ENCODE results near the gene DCTN1. TPM values are rescaled to one million over a fixed set of nuclear protein-coding genes. Genes with fewer than 3 reads are reported as not detected.
A peak's percentile ranks its signal among the peaks of the same experiment; 100 is the strongest.

The DCTN1 gene
- polyA plus RNA-seq, 1 of the 3 experiments (the other 2 are of a cell fraction) = 91.1 TPM

DNA sequence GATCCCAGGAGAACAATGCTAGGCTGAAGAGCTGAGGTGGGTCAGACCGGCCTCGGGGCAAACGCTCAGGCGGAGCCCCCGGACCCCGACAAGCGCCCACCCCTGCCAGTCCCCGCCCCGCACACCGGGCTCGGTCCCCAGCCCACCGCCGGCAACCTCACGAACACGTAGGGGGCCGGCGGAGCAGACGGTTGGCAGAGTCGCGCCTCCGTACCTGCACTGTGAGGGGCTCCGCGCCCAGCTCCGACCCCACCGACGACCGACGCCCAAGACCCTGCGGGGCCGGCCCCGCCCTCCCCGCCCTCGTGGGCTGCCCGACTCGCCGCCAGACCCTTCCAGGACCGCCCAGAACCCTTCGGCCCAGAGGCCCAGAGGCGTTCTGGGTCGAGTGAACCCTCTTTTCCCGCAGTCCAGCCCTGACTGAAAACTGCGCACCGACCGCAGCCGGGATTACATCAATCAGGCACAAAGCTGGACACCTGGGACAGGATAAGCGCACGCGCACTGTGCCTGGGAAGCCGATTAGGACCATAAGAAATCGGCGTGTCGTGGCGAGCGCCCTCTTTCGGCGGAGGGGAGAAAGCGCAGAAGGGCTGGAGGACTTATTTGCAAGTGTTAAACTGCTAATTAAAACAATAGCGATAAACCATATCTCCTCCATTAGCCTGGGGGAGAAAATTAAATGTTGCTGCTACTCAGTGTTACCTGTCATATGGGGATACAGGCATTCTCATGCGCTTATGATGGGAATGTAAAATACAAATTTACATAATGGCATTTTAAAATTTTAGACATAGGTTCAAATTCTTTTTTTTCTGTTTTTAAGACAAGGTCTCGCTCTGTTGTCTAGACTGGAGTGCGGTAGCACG is 11.7 kb upstream of the DCTN1 start (continued):
- TF ChIP-seq, protein P1, sequence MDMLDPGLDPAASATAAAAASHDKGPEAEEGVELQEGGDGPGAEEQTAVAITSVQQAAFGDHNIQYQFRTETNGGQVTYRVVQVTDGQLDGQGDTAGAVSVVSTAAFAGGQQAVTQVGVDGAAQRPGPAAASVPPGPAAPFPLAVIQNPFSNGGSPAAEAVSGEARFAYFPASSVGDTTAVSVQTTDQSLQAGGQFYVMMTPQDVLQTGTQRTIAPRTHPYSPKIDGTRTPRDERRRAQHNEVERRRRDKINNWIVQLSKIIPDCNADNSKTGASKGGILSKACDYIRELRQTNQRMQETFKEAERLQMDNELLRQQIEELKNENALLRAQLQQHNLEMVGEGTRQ (IDR thresholded peaks at IDR 0.05; ENCODE audit: borderline replicate concordance, low read depth, low read length) = no peak
- TF ChIP-seq SIN3A (IDR thresholded peaks at IDR 0.05; ENCODE audit: borderline replicate concordance, low read depth, low read length) (peak; percentile 27; the same call in 1 of the 2 replicates), NRF1 (IDR thresholded peaks at IDR 0.05; ENCODE audit: low read depth, low read length) (peak; percentile 72), TEAD4 (IDR thresholded peaks at IDR 0.05; ENCODE audit: borderline replicate concordance, insufficient read depth) (no peak), GABPA (IDR thresholded peaks at IDR 0.05; ENCODE audit: low read depth) (no peak), SMC3 (IDR thresholded peaks at IDR 0.05; ENCODE audit: low read depth, low read length) (peak; percentile 35), GATA2 (CRISPR knock-in tag; IDR thresholded peaks at IDR 0.05) (no peak), FOXM1 (IDR thresholded peaks at IDR 0.05; ENCODE audit: low read depth) (no peak), ZBTB33 (IDR thresholded peaks at IDR 0.05; ENCODE audit: borderline replicate concordance, low read depth) (no peak)

GRCh38 chr2:74391209-74391579 is 11.1 kb upstream of the DCTN1 start:
- no peaks in the 10 kb centered on the region for H3K9me3 ChIP-seq
- WGBS (ENCODE audit: low lambda C conversion rate) = 1% methylated on average over 11 of the region's 11 CpGs
- peaks cover 37% of the 10 kb centered on the region for H4K20me1 ChIP-seq (ENCODE audit: insufficient read depth)
- DNase-seq = no peak
- POLR2A ChIA-PET = interaction anchor here (0.7 to 1.8 kb wide), 13 partner anchors 9 to 243 kb away, joined by 3 to 11 read pairs (median 5); partner anchors contain the start of genes C2orf81, CCDC142, DCTN1 and INO80B
- H3K4me1 ChIP-seq (ENCODE audit: control insufficient read depth in 1 of 2, insufficient read depth in 2 of 2, low read depth in 1 of 2, low read length in 1 of 2) = peaks cover 9 to 20% of the 10 kb centered on the region in 2 experiments; a peak in 3 of 4 replicates
- H3K9ac ChIP-seq = peak overlapping the region; percentile 86
- peak overlapping the region; percentile 86 for H2AFZ ChIP-seq (ENCODE audit: low read depth)
- peaks cover 0 to 3% of the 10 kb centered on the region in 2 experiments for H3K36me3 ChIP-seq (replicated peaks in 1 of 2; ENCODE audit: control insufficient read depth in 1 of 2, insufficient read depth in 2 of 2, low read length in 1 of 2)
- H3K27ac ChIP-seq (ENCODE audit: low read depth in 2 of 2, low read length in 1 of 2) = peak overlapping the region; percentile 64 to 80; a peak in 3 of 4 replicates
- CTCF ChIA-PET = interaction anchor here (0.5 to 5.0 kb wide), 47 partner anchors 9 to 567 kb away, joined by 3 to 52 read pairs (median 5); partner anchors contain the start of genes C2orf81, DCTN1, INO80B and MTHFD2
- no peaks in the 10 kb centered on the region for H3K9me2 ChIP-seq
- peaks cover 54% of the 10 kb centered on the region for H3K79me2 ChIP-seq (ENCODE audit: insufficient read depth)
- H3K27me3 ChIP-seq (ENCODE audit: insufficient read depth) = no peaks in the 10 kb centered on the region
- peak overlapping the region; percentile 91 for H3K4me2 ChIP-seq
- TF ChIP-seq PBX3 (IDR thresholded peaks at IDR 0.05) (0 out of 2 replicates have a peak, but pooled peaks have one; percentile 9), GATA2 (CRISPR knock-in tag; IDR thresholded peaks at IDR 0.05) (peak; percentile 84), GABPA (IDR thresholded peaks at IDR 0.05; ENCODE audit: low read depth) (no peak), MXI1 (IDR thresholded peaks at IDR 0.05; ENCODE audit: low read depth, low read length) (peak; percentile 77), CHD2 (IDR thresholded peaks at IDR 0.05; ENCODE audit: low read length, partially characterized antibody) (no peak), NRF1 (IDR thresholded peaks at IDR 0.05; ENCODE audit: low read depth, low read length) (no peak)
- TF ChIP-seq, protein P2, sequence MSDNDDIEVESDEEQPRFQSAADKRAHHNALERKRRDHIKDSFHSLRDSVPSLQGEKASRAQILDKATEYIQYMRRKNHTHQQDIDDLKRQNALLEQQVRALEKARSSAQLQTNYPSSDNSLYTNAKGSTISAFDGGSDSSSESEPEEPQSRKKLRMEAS (IDR thresholded peaks at IDR 0.05; ENCODE audit: low read depth) = peak; percentile 22; the same call in 1 of the 2 replicates
- peak overlapping the region; percentile 84 to 94 for H3K4me3 ChIP-seq (ENCODE audit: low read depth in 2 of 2, low read length in 1 of 2)
- H3F3A ChIP-seq (replicated peaks; ENCODE audit: insufficient read depth) = no peaks in the 10 kb centered on the region
